ENCODE data around the gene CNPY1. TPM values are rescaled to one million over a fixed set of nuclear protein-coding genes. Genes with fewer than 3 reads are reported as not detected.
A peak's percentile ranks its signal among the peaks of the same experiment; 100 is the strongest.
"Not testable (repeated sequence)": the region's sequence is repeated elsewhere in the genome, so short reads cannot be mapped to it uniquely, and the experiment has no call there.

Gene CNPY1
- total RNA-seq (not detected), polyA plus RNA-seq (not detected)
- long read RNA-seq, donor 1, result 0 reads
- long read RNA-seq, donor 2, result 0 reads

DNA sequence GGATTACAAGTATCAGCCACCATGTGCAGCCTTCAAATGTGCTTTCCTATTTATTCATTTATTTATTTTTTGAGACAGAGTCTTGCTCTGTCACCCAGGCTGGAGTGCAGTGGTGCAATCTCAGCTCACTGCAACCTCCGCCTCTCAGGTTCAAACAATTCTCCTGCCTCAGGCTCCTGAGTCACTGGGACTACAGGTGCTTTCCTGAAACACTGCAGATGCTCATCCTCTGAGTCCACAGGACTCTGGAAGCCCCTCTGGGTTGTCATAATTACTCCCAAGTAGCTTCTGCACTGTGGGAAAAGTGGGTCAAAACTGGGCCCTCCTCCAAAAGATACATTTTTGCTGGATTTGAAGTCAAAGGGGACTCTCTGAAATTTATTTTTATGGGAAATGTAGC lies at the start of gene CNPY1:
Gene CNPY1 (minus strand): TSS at position 111 of the 400 bp plus-strand sequence. CDS start 630 bp downstream, outside the sequence.
- H3K4me1 ChIP-seq (ENCODE audit: control insufficient read depth in 1 of 2, insufficient read depth in 2 of 2, low read length in 2 of 2); DNase-seq; H3K27ac ChIP-seq (ENCODE audit: low read depth in 1 of 2, low read length in 2 of 2); H3K9me3 ChIP-seq (ENCODE audit: control insufficient read depth, low read length); H3K27me3 ChIP-seq (ENCODE audit: control insufficient read depth in 1 of 2, insufficient read depth in 2 of 2, low read length in 1 of 2); ATAC-seq (ENCODE audit: low FRiP score); H3K4me3 ChIP-seq (ENCODE audit: low read length in 2 of 2); H3K36me3 ChIP-seq (ENCODE audit: control insufficient read depth in 1 of 2, insufficient read depth in 2 of 2, low read length in 1 of 2); intact Hi-C loops (cut with DNase I): not testable (repeated sequence)
- WGBS, 2 donors, result 83 to 89% methylated on average over 1 of the region's 1 CpG

DNA sequence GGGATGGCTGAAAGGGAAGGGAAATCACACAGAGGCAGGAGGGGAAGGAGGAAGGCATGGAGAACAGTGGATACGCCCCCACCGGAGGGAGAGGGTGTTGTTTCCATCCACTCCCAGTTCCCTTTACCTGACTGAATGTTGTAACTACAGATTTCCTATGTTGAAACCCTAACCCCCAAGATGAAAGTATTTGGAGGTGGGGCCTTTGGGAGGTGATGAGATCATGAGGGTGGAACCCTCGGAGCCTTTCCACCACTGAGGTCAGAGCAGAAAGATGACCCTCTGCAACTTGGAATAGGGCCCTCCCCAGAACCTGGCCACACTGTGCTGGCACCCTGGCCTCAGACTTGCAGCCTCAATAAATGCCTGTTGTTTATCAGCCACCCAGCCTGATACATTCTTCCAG lies 48.6 kb upstream of the CNPY1 start:
- Histone ChIP-seq H3K9me3 (ENCODE audit: control insufficient read depth, low read length) (no peaks in the 10 kb centered on the region), H3K27me3 (ENCODE audit: control insufficient read depth in 1 of 2, insufficient read depth in 2 of 2, low read length in 1 of 2) (no peaks in the 10 kb centered on the region), H3K36me3 (ENCODE audit: control insufficient read depth in 1 of 2, insufficient read depth in 2 of 2, low read length in 1 of 2) (no peaks in the 10 kb centered on the region), H3K4me3 (ENCODE audit: low read length in 2 of 2) (no peak overlapping the region), H3K27ac (ENCODE audit: low read depth in 1 of 2, low read length in 2 of 2) (no peak overlapping the region), H3K4me1 (ENCODE audit: control insufficient read depth in 1 of 2, insufficient read depth in 2 of 2, low read length in 2 of 2) (no peaks in the 10 kb centered on the region)
- ATAC-seq (ENCODE audit: low FRiP score), result no peak
- intact Hi-C loops (cut with DNase I), result loop anchor here in 1 of 2 donors (5.0 kb wide), 1 partner anchor 142 kb away; no protein-coding TSS in a partner anchor
- 37 to 40% methylated on average over 3 of the region's 3 CpGs for WGBS, 2 donors
- DNase-seq, result no peak

DNA sequence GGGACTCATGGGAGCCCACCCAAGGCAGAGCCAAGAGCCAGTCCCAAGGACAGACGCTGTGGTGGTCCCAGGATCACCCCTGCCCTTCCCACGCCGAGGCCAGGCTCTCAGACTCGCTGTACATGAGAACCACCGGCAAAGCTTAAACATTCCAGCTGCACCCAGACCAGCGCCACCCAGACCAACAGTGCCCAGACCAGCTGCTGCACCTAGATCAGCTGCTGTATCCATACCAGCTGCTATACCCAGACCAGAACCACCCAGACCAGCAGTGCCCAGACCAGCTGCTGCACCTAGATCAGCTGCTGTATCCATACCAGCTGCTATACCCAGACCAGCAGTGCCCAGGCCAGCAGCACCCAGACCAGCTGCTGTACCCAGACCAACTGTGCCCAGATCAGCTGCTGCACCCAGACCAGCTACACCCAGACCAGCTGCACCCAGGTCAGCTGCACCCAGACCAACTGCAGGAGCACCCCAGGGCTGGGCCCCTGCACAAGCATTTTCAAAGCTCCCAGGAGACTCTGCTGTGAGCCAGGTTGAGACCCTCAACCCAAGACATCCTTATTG lies 47.9 kb upstream of the CNPY1 start:
- Histone ChIP-seq H3K4me1 (ENCODE audit: control insufficient read depth in 1 of 2, insufficient read depth in 2 of 2, low read length in 2 of 2) (no peaks in the 10 kb centered on the region), H3K4me3 (ENCODE audit: low read length in 2 of 2) (no peak overlapping the region), H3K27me3 (ENCODE audit: control insufficient read depth in 1 of 2, insufficient read depth in 2 of 2, low read length in 1 of 2) (no peaks in the 10 kb centered on the region), H3K27ac (ENCODE audit: low read depth in 1 of 2, low read length in 2 of 2) (no peak overlapping the region), H3K36me3 (ENCODE audit: control insufficient read depth in 1 of 2, insufficient read depth in 2 of 2, low read length in 1 of 2) (no peaks in the 10 kb centered on the region), H3K9me3 (ENCODE audit: control insufficient read depth, low read length) (no peaks in the 10 kb centered on the region)
- WGBS, 2 donors, result 83% methylated on average over 6 of the region's 6 CpGs
- intact Hi-C loops (cut with DNase I), result no loop called here
- ATAC-seq (ENCODE audit: low FRiP score) (no peak), DNase-seq (no peak)

DNA sequence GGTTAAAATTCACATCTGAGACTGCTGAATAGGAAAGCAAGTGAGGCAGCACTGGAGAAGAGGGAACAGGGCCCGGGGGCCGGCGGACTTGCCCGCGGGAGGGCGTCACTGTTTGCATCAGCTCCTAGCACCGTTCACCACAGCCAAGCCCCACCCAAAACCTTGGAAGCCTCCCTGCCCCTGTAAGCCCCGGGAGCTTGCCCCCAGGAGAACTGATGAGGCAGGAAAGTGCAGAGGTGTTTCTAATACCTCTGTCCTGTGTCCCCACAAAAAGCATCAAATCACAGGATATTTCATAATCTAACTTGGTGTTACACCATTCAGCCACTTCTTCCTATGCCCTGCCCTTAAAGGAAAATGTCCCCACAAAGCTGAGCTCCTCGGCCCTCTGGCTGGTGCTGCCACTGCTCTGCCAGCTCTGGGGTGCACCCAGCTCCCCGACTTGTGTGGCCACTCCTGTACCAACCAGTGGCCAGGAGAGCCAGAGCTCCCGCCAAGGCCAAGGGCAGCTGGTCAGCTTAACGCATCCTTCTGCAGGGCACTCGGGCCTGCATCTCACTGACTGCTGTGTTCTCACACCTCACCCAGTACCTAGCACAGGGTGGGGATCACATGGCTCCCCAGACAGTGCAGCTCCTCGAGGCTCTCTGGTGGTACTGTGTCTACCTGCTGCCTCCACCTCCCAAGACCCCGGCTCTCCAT lies 47.3 kb upstream of the CNPY1 start:
- H3K27ac ChIP-seq (ENCODE audit: low read depth in 1 of 2, low read length in 2 of 2), result no peak overlapping the region
- no peaks in the 10 kb centered on the region for H3K27me3 ChIP-seq (ENCODE audit: control insufficient read depth in 1 of 2, insufficient read depth in 2 of 2, low read length in 1 of 2)
- no peaks in the 10 kb centered on the region for H3K9me3 ChIP-seq (ENCODE audit: control insufficient read depth, low read length)
- H3K36me3 ChIP-seq (ENCODE audit: control insufficient read depth in 1 of 2, insufficient read depth in 2 of 2, low read length in 1 of 2), result no peaks in the 10 kb centered on the region
- DNase-seq, result no peak
- no peaks in the 10 kb centered on the region for H3K4me1 ChIP-seq (ENCODE audit: control insufficient read depth in 1 of 2, insufficient read depth in 2 of 2, low read length in 2 of 2)
- no peak overlapping the region for H3K4me3 ChIP-seq (ENCODE audit: low read length in 2 of 2)
- ATAC-seq (ENCODE audit: low FRiP score), result no peak
- WGBS, 2 donors, result 76 to 80% methylated on average over 15 of the region's 15 CpGs
- intact Hi-C loops (cut with DNase I), result no loop called here

DNA sequence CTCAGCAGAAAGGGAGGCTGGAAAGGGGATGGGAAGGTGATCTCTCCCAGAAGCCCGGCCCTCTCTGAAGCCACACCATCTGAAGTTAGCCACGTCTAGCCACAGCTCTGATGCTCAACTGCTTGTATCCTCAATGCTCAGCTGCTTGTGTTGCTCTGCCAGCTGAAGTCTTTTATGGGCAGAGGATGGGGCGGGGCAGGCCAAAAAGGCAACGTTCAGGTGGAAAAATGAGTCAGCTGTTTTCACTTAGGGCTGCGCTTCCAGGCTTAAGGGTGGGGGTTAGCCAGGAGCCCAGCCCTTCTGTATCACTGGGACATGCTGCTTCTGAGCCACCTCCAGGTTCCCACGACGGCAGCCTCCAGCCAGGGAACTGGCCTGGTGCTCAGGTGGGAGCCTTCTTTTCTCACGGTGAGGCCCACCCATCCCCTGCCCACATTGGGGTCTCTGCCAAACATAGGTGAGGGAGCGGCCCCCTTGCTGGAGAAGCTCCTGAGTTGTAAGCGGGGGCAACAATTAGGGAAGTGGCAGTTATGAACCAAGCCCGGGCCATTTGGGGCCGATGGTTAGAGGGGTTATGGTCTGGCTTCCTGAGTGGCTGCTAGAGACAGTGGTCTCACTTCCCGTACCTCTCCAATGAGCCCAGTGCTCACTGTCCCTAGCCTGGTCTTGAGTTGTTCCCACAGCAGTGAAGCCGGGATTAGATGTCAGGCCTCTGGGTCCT lies 44.9 kb upstream of the CNPY1 start:
- no peak for DNase-seq
- Histone ChIP-seq H3K36me3 (ENCODE audit: control insufficient read depth in 1 of 2, insufficient read depth in 2 of 2, low read length in 1 of 2) (no peaks in the 10 kb centered on the region), H3K27ac (ENCODE audit: low read depth in 1 of 2, low read length in 2 of 2) (no peak overlapping the region), H3K27me3 (ENCODE audit: control insufficient read depth in 1 of 2, insufficient read depth in 2 of 2, low read length in 1 of 2) (no peaks in the 10 kb centered on the region), H3K9me3 (ENCODE audit: control insufficient read depth, low read length) (no peaks in the 10 kb centered on the region), H3K4me1 (ENCODE audit: control insufficient read depth in 1 of 2, insufficient read depth in 2 of 2, low read length in 2 of 2) (no peaks in the 10 kb centered on the region), H3K4me3 (ENCODE audit: low read length in 2 of 2) (no peak overlapping the region)
- ATAC-seq (ENCODE audit: low FRiP score), result no peak
- whole genome bisulfite sequencing, 2 donors, result 80 to 83% methylated on average over 14 of the region's 14 CpGs
- intact Hi-C loops (cut with DNase I), result no loop called here

DNA sequence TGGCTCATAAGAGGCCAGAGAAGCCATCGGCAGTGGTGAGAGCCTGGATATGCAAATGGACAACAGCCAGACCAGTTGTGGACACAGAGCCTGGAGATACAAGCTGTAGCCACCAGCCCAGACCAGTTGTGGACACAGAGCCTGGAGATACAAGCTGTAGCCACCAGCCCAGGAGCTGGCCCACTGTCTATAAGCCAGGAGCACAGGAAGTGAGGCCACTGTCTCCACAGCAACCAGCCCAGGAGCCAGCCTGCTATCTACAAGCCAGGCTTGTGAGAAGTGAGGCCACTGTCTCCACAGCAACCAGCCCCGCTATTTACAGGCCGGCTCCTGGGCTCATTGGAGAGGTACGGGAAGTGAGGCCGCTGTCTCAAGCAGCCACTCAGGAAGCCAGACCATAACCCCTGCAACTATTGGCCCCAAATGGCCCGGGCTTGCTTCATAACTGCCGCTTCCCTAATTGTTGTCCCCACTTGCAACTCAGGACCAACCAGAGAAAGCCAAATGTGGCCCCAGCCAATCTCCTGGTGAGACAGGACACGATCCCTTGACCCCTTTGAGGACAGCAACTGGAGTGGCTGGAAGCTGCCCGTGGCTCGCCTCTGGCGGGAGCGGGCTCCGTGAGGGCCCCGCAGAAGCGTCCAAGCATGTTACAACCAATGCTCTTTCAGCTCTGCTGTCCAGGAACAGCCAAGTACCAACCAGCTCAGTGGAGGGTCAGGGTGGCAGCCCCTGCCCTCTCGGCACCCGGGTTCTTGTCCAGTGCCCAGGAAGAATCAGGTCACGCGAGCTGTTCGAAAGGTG lies 44.1 kb upstream of the CNPY1 start:
- intact Hi-C loops (cut with DNase I), result no loop called here
- 76 to 80% methylated on average over 20 of the region's 20 CpGs for WGBS, 2 donors
- Histone ChIP-seq H3K9me3 (ENCODE audit: control insufficient read depth, low read length) (no peaks in the 10 kb centered on the region), H3K27ac (ENCODE audit: low read depth in 1 of 2, low read length in 2 of 2) (no peak overlapping the region), H3K27me3 (ENCODE audit: control insufficient read depth in 1 of 2, insufficient read depth in 2 of 2, low read length in 1 of 2) (no peaks in the 10 kb centered on the region), H3K4me1 (ENCODE audit: control insufficient read depth in 1 of 2, insufficient read depth in 2 of 2, low read length in 2 of 2) (no peaks in the 10 kb centered on the region), H3K36me3 (ENCODE audit: control insufficient read depth in 1 of 2, insufficient read depth in 2 of 2, low read length in 1 of 2) (no peaks in the 10 kb centered on the region), H3K4me3 (ENCODE audit: low read length in 2 of 2) (no peak overlapping the region)
- ATAC-seq (ENCODE audit: low FRiP score) (peak; percentile 20), DNase-seq (peak; percentile 63 to 70)

DNA sequence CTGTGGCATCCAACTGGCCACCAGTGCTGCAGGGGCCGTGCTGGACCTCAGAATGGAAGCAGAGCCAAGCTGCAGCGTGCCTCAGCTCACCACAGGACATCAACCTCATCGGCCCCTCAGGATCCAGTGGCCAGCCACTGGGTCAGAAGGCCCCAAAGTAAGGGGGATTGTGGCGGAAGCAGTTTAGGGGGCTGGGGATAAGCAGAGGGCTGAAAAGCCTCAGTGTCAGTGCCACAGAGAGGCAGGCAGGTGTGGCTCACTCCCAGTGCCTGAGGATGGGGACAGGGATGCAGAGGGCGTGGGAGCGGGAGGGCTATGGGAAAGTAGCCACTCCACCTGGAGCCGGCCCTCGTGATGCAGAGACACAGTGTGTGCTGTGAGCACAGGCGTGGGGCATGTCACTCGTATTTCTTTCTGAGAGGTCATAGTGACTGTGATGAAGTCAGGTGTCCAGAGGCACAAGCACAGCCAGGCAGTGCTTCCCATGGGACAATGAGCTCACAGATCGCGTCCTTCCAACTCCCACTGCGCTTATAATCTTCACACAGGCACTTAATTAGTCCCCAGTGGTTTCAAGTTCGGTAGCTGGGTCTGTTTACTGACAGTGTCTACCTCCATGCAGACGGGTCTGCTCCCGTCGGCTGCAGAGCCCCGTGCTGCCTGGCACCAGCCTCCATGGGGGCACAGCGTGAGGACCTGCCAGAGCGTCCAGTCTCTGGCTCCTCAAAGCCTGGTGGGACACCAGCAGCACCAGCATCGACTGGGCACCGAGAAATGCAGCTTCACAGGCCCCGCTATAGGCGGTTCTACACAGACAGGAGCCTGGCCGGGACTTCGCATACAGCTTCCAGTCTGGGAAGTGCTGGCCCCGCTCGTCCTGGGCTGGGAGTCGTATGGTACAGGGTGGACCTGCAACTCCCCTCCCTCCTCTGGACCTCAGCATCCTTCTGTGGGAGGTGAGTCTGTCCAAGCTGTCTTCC lies 42.9 kb upstream of the CNPY1 start:
- DNase-seq, result no peak
- Histone ChIP-seq H3K27me3 (ENCODE audit: control insufficient read depth in 1 of 2, insufficient read depth in 2 of 2, low read length in 1 of 2) (no peaks in the 10 kb centered on the region), H3K4me1 (ENCODE audit: control insufficient read depth in 1 of 2, insufficient read depth in 2 of 2, low read length in 2 of 2) (no peaks in the 10 kb centered on the region), H3K36me3 (ENCODE audit: control insufficient read depth in 1 of 2, insufficient read depth in 2 of 2, low read length in 1 of 2) (no peaks in the 10 kb centered on the region), H3K4me3 (ENCODE audit: low read length in 2 of 2) (no peak overlapping the region), H3K27ac (ENCODE audit: low read depth in 1 of 2, low read length in 2 of 2) (no peak overlapping the region), H3K9me3 (ENCODE audit: control insufficient read depth, low read length) (no peaks in the 10 kb centered on the region)
- intact Hi-C loops (cut with DNase I), result no loop called here
- ATAC-seq (ENCODE audit: low FRiP score), result no peak
- 69 to 75% methylated on average over 29 of the region's 29 CpGs for WGBS, 2 donors

All from aorta (tissue), 5 donors.